GM12874 (cell line): ENCODE measurements around the gene SLC28A3.

ENCODE experiments used
- CTCF ChIP-seq: IDR thresholded peaks from 2 replicates; pipeline ENCODE4 v1.5.1; 2011; ENCODE audit warnings: low read depth, mild to moderate bottlenecking, control low read depth, low read length, moderate library complexity; ENCODE audit not compliant: insufficient read depth

The SLC28A3 gene

GRCh38 chr9:84230355-84231145 lies 110.0 kb downstream of the SLC28A3 start:
- TF ChIP-seq CTCF, result no peak

GRCh38 chr9:84229191-84229590 lies 111.4 kb downstream of the SLC28A3 start:
- no peak for TF ChIP-seq CTCF

GRCh38 chr9:84228130-84228720 lies 112.3 kb downstream of the SLC28A3 start:
- TF ChIP-seq CTCF, result no peak

GRCh38 chr9:84226126-84226525 lies 114.4 kb downstream of the SLC28A3 start:
- no peak for TF ChIP-seq CTCF
